ENCODE results near the gene CES4A.
A peak's percentile ranks its signal among the peaks of the same experiment; 100 is the strongest.
"Not testable (repeated sequence)": the region's sequence is repeated elsewhere in the genome, so short reads cannot be mapped to it uniquely, and the experiment has no call there.

The CES4A gene

DNA sequence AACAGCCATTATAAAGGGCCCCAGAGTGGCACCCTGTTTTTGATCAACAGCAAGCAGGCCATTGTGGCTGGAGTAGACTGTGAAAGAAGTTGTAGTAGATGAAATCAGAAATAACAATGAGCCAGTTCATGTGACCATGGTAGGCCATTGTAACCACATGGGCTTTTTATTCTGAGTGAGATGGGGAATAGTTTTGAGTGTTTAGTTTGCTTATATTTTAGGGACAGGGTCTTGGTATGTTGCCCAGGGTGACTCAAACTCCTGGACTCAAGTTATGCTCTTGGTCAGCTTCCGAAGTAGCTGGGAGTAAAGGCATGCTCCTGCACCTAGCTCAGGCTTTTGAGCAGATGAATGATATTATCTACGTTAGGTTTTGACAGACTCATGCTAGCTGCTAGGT lies 52.5 kb downstream of the CES4A start:
- H3K4me1 ChIP-seq (ENCODE audit: control extremely low read depth in 1 of 4, control insufficient read depth in 4 of 4, insufficient read depth in 4 of 4, low read length in 3 of 4) = peaks cover 0 to 1% (median 0%) of the 10 kb centered on the region in 4 experiments
- DNase-seq = no peak
- H3K27ac ChIP-seq (ENCODE audit: insufficient read depth in 1 of 2, low read depth in 1 of 2, low read length in 2 of 2, poor library complexity in 1 of 2, severe bottlenecking in 2 of 2) = no peak overlapping the region
- ChIA-PET CTCF (interaction anchor here (0.8 to 3.4 kb wide), 6 partner anchors 9 to 135 kb away, joined by 3 to 15 read pairs (median 4); no protein-coding TSS in a partner anchor), POLR2A (interaction anchor here (0.6 kb wide), 1 partner anchor 11 kb away, joined by 4 read pairs; no protein-coding TSS in a partner anchor)
- H3K9me3 ChIP-seq (ENCODE audit: control extremely low read depth in 1 of 5, control insufficient read depth in 4 of 5, insufficient read depth in 2 of 5, low read depth in 1 of 5, low read length in 4 of 5) = no peaks in the 10 kb centered on the region
- WGBS (ENCODE audit: insufficient coverage) = 100% methylated on average over 2 of the region's 2 CpGs
- H3K27me3 ChIP-seq (replicated peaks in 2 of 5; ENCODE audit: control insufficient read depth in 4 of 5, insufficient read depth in 5 of 5, low read length in 4 of 5) = no peaks in the 10 kb centered on the region
- H3K4me3 ChIP-seq (ENCODE audit: control insufficient read depth in 1 of 7, extremely low read depth in 1 of 7, insufficient read depth in 4 of 7, low read depth in 2 of 7, low read length in 6 of 7) = no peak overlapping the region
- peaks cover 6 to 36% (median 19%) of the 10 kb centered on the region in 4 experiments for H3K36me3 ChIP-seq (ENCODE audit: control insufficient read depth in 4 of 4, insufficient read depth in 4 of 4, low read length in 3 of 4)

DNA sequence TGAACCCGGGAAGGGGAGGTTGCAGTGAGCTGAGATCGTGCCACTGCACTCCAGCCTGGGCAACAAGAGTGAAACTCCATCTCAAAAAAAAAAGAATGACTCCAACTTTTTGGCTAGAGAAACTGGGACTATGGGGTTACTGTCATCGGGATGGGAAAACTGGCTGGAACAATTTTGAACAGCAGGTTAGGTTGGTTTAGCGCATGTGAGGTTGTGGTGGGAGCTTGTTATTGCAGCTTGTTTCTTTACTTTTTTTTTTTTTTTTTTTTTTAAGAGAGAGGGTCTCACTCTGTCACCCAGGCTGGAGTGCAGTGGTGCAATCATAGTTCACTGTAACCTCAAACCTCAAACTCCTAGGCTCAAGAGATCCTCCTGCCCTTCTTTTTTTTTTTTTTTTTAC lies 53.1 kb downstream of the CES4A start:
- peak in 2 of 3 donors; percentile 35 to 40 for DNase-seq
- ChIA-PET CTCF (interaction anchor here (0.5 to 4.6 kb wide), 9 partner anchors 9 to 424 kb away, joined by 3 to 20 read pairs (median 3); no protein-coding TSS in a partner anchor), POLR2A (interaction anchor here (0.6 to 0.7 kb wide), 2 partner anchors 12 to 19 kb away, joined by 3 to 4 read pairs; no protein-coding TSS in a partner anchor)
- H3K27me3 ChIP-seq (replicated peaks in 2 of 5; ENCODE audit: control insufficient read depth in 4 of 5, insufficient read depth in 5 of 5, low read length in 4 of 5); H3K4me3 ChIP-seq (ENCODE audit: control insufficient read depth in 1 of 7, extremely low read depth in 1 of 7, insufficient read depth in 4 of 7, low read depth in 2 of 7, low read length in 6 of 7); H3K4me1 ChIP-seq (ENCODE audit: control extremely low read depth in 1 of 4, control insufficient read depth in 4 of 4, insufficient read depth in 4 of 4, low read length in 3 of 4); H3K9me3 ChIP-seq (ENCODE audit: control extremely low read depth in 1 of 5, control insufficient read depth in 4 of 5, insufficient read depth in 2 of 5, low read depth in 1 of 5, low read length in 4 of 5); H3K27ac ChIP-seq (ENCODE audit: insufficient read depth in 1 of 2, low read depth in 1 of 2, low read length in 2 of 2, poor library complexity in 1 of 2, severe bottlenecking in 2 of 2): not testable (repeated sequence)
- 100% methylated on average over 2 of the region's 4 CpGs for WGBS (ENCODE audit: insufficient coverage)
- H3K36me3 ChIP-seq (ENCODE audit: control insufficient read depth in 4 of 4, insufficient read depth in 4 of 4, low read length in 3 of 4) = peaks cover 7 to 32% (median 22%) of the 10 kb centered on the region in 4 experiments

DNA sequence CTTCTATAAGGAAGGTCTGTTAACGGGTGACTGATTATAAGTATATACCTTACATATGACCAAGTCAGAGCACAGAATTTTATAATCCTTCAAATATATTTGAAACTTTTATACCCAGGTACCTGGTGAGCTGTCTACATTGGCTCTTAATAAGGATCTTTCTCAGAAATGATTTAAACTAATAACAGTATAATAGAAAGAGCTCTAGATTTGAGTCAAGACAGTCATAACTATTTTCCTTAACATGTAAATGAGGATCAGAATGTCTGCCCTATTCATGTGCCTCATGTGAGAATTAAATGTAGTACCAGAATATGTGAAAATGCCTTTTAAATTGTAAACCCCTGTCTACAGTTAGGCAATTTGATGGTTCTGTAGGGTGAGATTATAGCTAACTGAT lies 55.0 kb downstream of the CES4A start:
- peaks cover 9 to 37% (median 20%) of the 10 kb centered on the region in 4 experiments for H3K36me3 ChIP-seq (ENCODE audit: control insufficient read depth in 4 of 4, insufficient read depth in 4 of 4, low read length in 3 of 4)
- POLR2A ChIA-PET = interaction anchor here (0.6 to 1.2 kb wide), 2 partner anchors 15 to 17 kb away, joined by 3 read pairs; partner anchors contain the start of gene CBFB
- no peaks in the 10 kb centered on the region for H3K4me1 ChIP-seq (ENCODE audit: control extremely low read depth in 1 of 4, control insufficient read depth in 4 of 4, insufficient read depth in 4 of 4, low read length in 3 of 4)
- CTCF ChIA-PET = interaction anchor here (0.8 to 4.6 kb wide), 12 partner anchors 9 to 59 kb away, joined by 3 to 20 read pairs (median 4); no protein-coding TSS in a partner anchor
- H3K9me3 ChIP-seq (ENCODE audit: control extremely low read depth in 1 of 5, control insufficient read depth in 4 of 5, insufficient read depth in 2 of 5, low read depth in 1 of 5, low read length in 4 of 5) = no peaks in the 10 kb centered on the region
- H3K4me3 ChIP-seq (ENCODE audit: control insufficient read depth in 1 of 7, extremely low read depth in 1 of 7, insufficient read depth in 4 of 7, low read depth in 2 of 7, low read length in 6 of 7) = no peak overlapping the region
- no peak for DNase-seq
- H3K27me3 ChIP-seq (replicated peaks in 2 of 5; ENCODE audit: control insufficient read depth in 4 of 5, insufficient read depth in 5 of 5, low read length in 4 of 5) = no peaks in the 10 kb centered on the region
- no peak overlapping the region for H3K27ac ChIP-seq (ENCODE audit: insufficient read depth in 1 of 2, low read depth in 1 of 2, low read length in 2 of 2, poor library complexity in 1 of 2, severe bottlenecking in 2 of 2)
- WGBS (ENCODE audit: insufficient coverage) = no CpG with 5 or more reads among the region's 1 CpG

DNA sequence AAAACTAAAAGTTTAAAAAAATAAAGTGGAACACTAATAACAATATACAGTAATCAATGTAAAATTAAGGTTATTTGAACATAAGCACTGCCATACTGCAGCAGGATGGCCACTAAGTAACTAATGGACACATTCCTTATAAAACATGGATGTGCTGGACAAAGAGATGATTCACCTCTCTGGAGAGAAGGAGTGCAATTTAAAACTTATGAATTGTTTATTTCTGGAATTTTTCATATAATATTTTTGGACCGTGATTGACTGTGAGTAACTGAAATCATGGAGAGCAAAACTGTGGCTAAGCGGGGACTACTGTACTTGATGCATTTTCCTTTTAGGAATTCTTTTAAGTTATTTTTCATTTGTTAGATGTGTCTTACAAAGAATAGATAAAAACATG lies 62.4 kb downstream of the CES4A start:
- POLR2A ChIA-PET = no interaction called here
- WGBS (ENCODE audit: insufficient coverage) = no CpG with 5 or more reads among the region's 2 CpGs

DNA sequence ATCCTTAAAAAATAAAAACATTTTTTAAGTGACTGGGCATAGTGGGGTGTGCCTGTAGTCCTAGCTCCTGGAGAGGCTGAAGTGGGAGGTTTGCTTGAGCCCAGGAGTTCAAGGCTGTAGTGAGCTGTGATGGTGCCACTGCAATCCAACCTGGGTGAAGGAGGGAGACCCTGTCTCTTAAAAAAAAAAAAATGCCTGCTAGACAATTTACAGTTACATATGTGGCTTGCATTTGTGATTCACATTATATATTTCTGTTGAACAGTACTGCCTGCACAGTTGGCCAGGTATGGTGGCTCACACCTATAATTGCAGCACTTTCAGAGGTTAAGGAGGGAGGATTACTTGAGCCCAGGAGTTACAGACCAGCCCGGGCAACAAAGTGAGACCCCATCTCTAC lies 64.0 kb downstream of the CES4A start:
- no CpG with 5 or more reads among the region's 1 CpG for WGBS (ENCODE audit: insufficient coverage)
- Histone ChIP-seq H3K4me1 (ENCODE audit: control extremely low read depth in 1 of 4, control insufficient read depth in 4 of 4, insufficient read depth in 4 of 4, low read length in 3 of 4) (peaks cover 5 to 32% (median 16%) of the 10 kb centered on the region in 4 experiments), H3K4me3 (ENCODE audit: control insufficient read depth in 1 of 7, extremely low read depth in 1 of 7, insufficient read depth in 4 of 7, low read depth in 2 of 7, low read length in 6 of 7) (no peak overlapping the region), H3K27ac (ENCODE audit: insufficient read depth in 1 of 2, low read depth in 1 of 2, low read length in 2 of 2, poor library complexity in 1 of 2, severe bottlenecking in 2 of 2) (peak overlapping the region in 1 of 2 experiments; percentile 0), H3K36me3 (ENCODE audit: control insufficient read depth in 4 of 4, insufficient read depth in 4 of 4, low read length in 3 of 4) (peaks cover 2 to 9% (median 9%) of the 10 kb centered on the region in 4 experiments), H3K27me3 (replicated peaks in 2 of 5; ENCODE audit: control insufficient read depth in 4 of 5, insufficient read depth in 5 of 5, low read length in 4 of 5) (no peaks in the 10 kb centered on the region), H3K9me3 (ENCODE audit: control extremely low read depth in 1 of 5, control insufficient read depth in 4 of 5, insufficient read depth in 2 of 5, low read depth in 1 of 5, low read length in 4 of 5) (no peaks in the 10 kb centered on the region)
- POLR2A ChIA-PET = no interaction called here
- CTCF ChIA-PET = interaction anchor here (0.6 to 2.8 kb wide), 5 partner anchors 9 to 63 kb away, joined by 3 to 14 read pairs (median 4); no protein-coding TSS in a partner anchor
- no peak for DNase-seq

More for the DNA sequence above, 62.4 kb downstream of the CES4A start:
- CTCF ChIA-PET = interaction anchor here (0.8 to 1.4 kb wide), 2 partner anchors 51 to 52 kb away, joined by 3 to 4 read pairs; no protein-coding TSS in a partner anchor
- DNase-seq = no peak
- no peak overlapping the region for H3K4me3 ChIP-seq (ENCODE audit: control insufficient read depth in 1 of 7, extremely low read depth in 1 of 7, insufficient read depth in 4 of 7, low read depth in 2 of 7, low read length in 6 of 7)
- peaks cover 5 to 19% (median 9%) of the 10 kb centered on the region in 4 experiments for H3K36me3 ChIP-seq (ENCODE audit: control insufficient read depth in 4 of 4, insufficient read depth in 4 of 4, low read length in 3 of 4)
- H3K27ac ChIP-seq (ENCODE audit: insufficient read depth in 1 of 2, low read depth in 1 of 2, low read length in 2 of 2, poor library complexity in 1 of 2, severe bottlenecking in 2 of 2) = no peak overlapping the region
- no peaks in the 10 kb centered on the region for H3K9me3 ChIP-seq (ENCODE audit: control extremely low read depth in 1 of 5, control insufficient read depth in 4 of 5, insufficient read depth in 2 of 5, low read depth in 1 of 5, low read length in 4 of 5)
- peaks cover 2 to 26% (median 15%) of the 10 kb centered on the region in 4 experiments for H3K4me1 ChIP-seq (ENCODE audit: control extremely low read depth in 1 of 4, control insufficient read depth in 4 of 4, insufficient read depth in 4 of 4, low read length in 3 of 4)
- no peaks in the 10 kb centered on the region for H3K27me3 ChIP-seq (replicated peaks in 2 of 5; ENCODE audit: control insufficient read depth in 4 of 5, insufficient read depth in 5 of 5, low read length in 4 of 5)

DNA sequence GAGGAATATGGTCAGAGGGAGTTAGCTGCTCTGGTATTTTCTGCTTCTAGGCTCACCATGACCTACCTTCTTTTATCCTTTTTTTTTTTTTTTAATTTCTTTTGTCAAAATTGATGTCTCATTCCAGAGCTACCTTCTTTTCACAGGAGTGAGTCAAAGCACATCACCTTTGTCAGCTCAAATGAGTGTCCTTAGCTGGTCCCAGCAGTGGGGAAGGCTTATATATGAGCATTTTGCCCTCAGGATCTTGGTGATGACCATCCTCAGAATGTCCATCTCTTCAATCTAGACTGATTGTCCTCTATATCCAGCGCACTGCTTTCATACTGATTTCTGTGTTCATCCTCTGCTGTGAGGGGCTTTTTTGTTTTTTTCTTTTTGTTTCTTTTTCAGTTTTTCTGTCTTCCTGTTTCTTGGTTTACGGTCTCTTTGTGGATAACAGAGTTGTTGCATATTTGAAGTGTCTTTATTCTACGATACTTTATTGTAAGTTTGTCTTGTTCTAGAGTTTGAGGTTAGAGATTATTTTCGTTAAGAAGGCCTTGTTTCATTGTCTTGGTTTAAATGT lies 65.5 kb downstream of the CES4A start:
- Histone ChIP-seq H3K9me3 (ENCODE audit: control extremely low read depth in 1 of 5, control insufficient read depth in 4 of 5, insufficient read depth in 2 of 5, low read depth in 1 of 5, low read length in 4 of 5) (no peaks in the 10 kb centered on the region), H3K4me1 (ENCODE audit: control extremely low read depth in 1 of 4, control insufficient read depth in 4 of 4, insufficient read depth in 4 of 4, low read length in 3 of 4) (peaks cover 5 to 32% (median 16%) of the 10 kb centered on the region in 4 experiments), H3K4me3 (ENCODE audit: control insufficient read depth in 1 of 7, extremely low read depth in 1 of 7, insufficient read depth in 4 of 7, low read depth in 2 of 7, low read length in 6 of 7) (peak overlapping the region in 1 of 7 experiments; percentile 37), H3K27ac (ENCODE audit: insufficient read depth in 1 of 2, low read depth in 1 of 2, low read length in 2 of 2, poor library complexity in 1 of 2, severe bottlenecking in 2 of 2) (peak overlapping the region in 1 of 2 experiments; percentile 62), H3K27me3 (replicated peaks in 2 of 5; ENCODE audit: control insufficient read depth in 4 of 5, insufficient read depth in 5 of 5, low read length in 4 of 5) (no peaks in the 10 kb centered on the region), H3K36me3 (ENCODE audit: control insufficient read depth in 4 of 4, insufficient read depth in 4 of 4, low read length in 3 of 4) (peaks cover 2 to 9% (median 7%) of the 10 kb centered on the region in 4 experiments)
- ChIA-PET POLR2A (interaction anchor here (0.6 kb wide), 1 partner anchor 149 kb away, joined by 3 read pairs; no protein-coding TSS in a partner anchor), CTCF (interaction anchor here (0.8 to 2.8 kb wide), 5 partner anchors 10 to 37 kb away, joined by 3 to 14 read pairs (median 4); no protein-coding TSS in a partner anchor)
- DNase-seq = peak in 2 of 3 donors; percentile 34 to 40
- WGBS (ENCODE audit: insufficient coverage) = 100% methylated on average over 1 of the region's 4 CpGs

DNA sequence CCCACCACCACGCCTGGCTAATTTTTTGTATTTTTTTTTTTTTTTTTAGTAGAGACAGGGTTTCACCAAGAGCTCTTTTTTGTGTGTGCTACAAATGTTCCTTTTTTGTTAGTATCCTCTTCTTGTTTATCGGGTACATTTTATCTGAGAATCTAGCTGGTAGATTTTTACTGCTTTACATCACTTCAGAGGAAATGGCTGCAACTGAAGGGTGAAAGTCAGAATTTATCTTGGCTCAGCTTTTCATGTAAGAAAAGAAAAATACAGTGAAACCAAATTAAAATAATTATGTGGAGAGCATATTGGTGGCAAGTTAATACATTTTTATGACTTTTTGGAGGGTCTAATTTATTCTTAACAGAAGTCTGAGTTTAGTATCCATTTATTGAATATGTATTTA lies 66.5 kb downstream of the CES4A start:
- Histone ChIP-seq H3K4me3 (ENCODE audit: control insufficient read depth in 1 of 7, extremely low read depth in 1 of 7, insufficient read depth in 4 of 7, low read depth in 2 of 7, low read length in 6 of 7) (no peak overlapping the region), H3K27ac (ENCODE audit: insufficient read depth in 1 of 2, low read depth in 1 of 2, low read length in 2 of 2, poor library complexity in 1 of 2, severe bottlenecking in 2 of 2) (no peak overlapping the region), H3K27me3 (replicated peaks in 2 of 5; ENCODE audit: control insufficient read depth in 4 of 5, insufficient read depth in 5 of 5, low read length in 4 of 5) (no peaks in the 10 kb centered on the region), H3K36me3 (ENCODE audit: control insufficient read depth in 4 of 4, insufficient read depth in 4 of 4, low read length in 3 of 4) (peaks cover 0 to 4% (median 3%) of the 10 kb centered on the region in 4 experiments), H3K9me3 (ENCODE audit: control extremely low read depth in 1 of 5, control insufficient read depth in 4 of 5, insufficient read depth in 2 of 5, low read depth in 1 of 5, low read length in 4 of 5) (no peaks in the 10 kb centered on the region), H3K4me1 (ENCODE audit: control extremely low read depth in 1 of 4, control insufficient read depth in 4 of 4, insufficient read depth in 4 of 4, low read length in 3 of 4) (peaks cover 5 to 37% (median 18%) of the 10 kb centered on the region in 4 experiments)
- DNase-seq = no peak
- WGBS (ENCODE audit: insufficient coverage) = no CpG with 5 or more reads among the region's 2 CpGs
- ChIA-PET CTCF (no interaction called here), POLR2A (no interaction called here)
